Retinal pigment epithelial cell (primary cell): ENCODE data around the gene NR2C2.
A peak's percentile ranks its signal among the peaks of the same experiment; 100 is the strongest.

Experiments used
- DNase-seq: peaks from one replicate; pipeline ENCODE4 v3.0.0-alpha.2; 2010; ENCODE audit warnings: low read depth
- H3K4me3 ChIP-seq: 2 replicates; pipeline ENCODE4 v1.5.1; 2011; ENCODE audit warnings: mild to moderate bottlenecking, low read length, control low read depth, moderate library complexity
- CTCF ChIP-seq: conservative IDR thresholded peaks from 2 replicates; pipeline ENCODE4 v1.5.1; 2011; ENCODE audit warnings: low read depth, low read length, control low read depth, inconsistent platforms

NR2C2 gene

DNA sequence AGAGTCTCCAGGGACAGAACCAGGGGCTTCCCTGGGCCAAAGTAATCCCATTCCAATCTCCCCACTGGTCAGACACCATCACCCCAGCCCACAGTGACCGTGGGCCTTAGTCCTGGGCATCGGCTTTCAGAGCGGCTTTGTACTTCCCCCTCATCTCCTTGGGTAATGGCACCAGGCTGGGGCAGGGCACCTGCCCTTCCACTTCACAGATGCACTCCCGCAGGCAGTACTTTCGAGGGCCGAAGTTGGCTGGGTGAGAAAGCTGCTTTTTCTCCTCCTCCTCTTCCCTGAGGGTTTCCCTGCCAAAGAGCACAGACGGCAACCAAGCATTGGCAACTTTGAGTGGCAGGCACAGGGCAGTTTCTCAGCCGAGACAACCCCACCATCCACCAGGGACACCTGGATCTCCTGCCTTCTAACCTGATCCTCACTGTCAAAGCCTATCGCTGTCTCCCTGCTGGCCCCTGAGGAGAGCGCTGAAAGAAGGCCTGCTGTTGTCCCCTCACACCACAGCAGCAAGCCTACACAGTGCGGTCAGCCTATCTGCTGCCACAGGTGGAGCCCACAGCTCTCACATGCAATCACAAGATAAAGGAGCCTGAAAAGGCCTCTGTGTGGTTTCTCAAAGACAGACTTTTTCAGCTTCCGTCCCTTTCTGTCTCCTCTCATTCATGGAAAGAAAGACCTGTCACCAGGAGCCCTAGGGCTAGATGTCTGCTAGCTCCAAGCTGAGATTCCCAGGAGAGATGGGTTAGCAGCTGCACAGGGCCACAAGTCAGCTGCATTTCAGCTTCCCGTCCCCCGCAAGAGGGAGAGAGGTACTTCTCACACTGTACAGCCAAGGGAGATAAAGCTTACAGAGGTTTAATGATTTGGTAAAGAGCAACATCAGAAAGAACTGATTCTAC lies 105.2 kb downstream of the NR2C2 start:
- no peak for DNase-seq
- H3K4me3 ChIP-seq, result no peak overlapping the region
- no peak for TF ChIP-seq CTCF

- H3K4me3 ChIP-seq, result no peak overlapping the region
- DNase-seq, result no peak
- TF ChIP-seq CTCF, result no peak
Measured at GRCh38 chr3:15053541-15053940, 106.2 kb downstream of the NR2C2 start.

GRCh38 chr3:15055019-15055557 lies 107.7 kb downstream of the NR2C2 start:
- no peak overlapping the region for H3K4me3 ChIP-seq
- no peak for TF ChIP-seq CTCF
- no peak for DNase-seq

- DNase-seq, result no peak
- no peak for TF ChIP-seq CTCF
- no peak overlapping the region for H3K4me3 ChIP-seq
Measured at GRCh38 chr3:15056676-15057404, 109.5 kb downstream of the NR2C2 start.

- no peak for DNase-seq
- TF ChIP-seq CTCF, result no peak
- no peak overlapping the region for H3K4me3 ChIP-seq
Measured at GRCh38 chr3:15060029-15060428, 112.6 kb downstream of the NR2C2 start.

- DNase-seq, result no peak
- no peak for TF ChIP-seq CTCF
- peak overlapping the region; percentile 22 for H3K4me3 ChIP-seq
Measured at GRCh38 chr3:15063238-15063637, 115.9 kb downstream of the NR2C2 start.
